ENCODE data around the gene KIFC3.
A peak's percentile ranks its signal among the peaks of the same experiment; 100 is the strongest.
"Not testable (repeated sequence)": the region's sequence is repeated elsewhere in the genome, so short reads cannot be mapped to it uniquely, and the experiment has no call there.

The KIFC3 gene

DNA sequence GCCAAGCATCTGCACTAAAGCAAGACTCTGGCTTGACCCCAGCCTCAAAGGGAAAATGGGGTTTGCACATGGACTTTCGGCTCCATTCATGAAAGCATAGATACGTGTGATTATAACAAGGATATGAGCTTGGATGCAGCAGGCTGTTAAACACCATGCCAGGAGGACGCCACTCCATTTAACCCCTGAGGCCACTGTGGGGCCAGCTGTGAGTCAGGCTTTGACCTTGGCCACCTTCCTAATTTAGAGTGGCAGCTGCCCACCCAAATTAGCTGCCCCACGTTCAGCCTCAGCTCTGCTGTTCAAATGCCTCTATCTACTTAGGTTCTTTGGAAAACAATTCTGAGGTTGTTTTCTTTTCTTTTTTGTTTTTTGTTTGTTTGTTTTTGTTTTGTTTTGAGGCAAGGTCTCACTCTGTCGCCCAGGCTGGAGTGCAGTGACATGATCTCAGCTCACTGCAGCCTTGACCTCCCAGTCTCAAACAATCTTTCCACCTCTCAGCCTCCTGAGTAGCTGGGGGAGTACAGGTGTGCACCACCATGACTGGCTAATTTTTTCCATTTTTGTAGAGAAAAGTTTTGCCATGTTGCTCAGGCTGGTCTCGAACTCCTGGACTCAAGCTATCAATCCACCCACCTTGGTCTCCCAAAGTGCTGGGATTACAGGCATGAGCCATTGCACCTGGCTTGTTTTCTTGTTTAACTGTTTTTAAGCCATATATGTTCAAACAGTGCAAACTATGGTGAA lies 23.2 kb upstream of the KIFC3 start:
- no peak for DNase-seq

DNA sequence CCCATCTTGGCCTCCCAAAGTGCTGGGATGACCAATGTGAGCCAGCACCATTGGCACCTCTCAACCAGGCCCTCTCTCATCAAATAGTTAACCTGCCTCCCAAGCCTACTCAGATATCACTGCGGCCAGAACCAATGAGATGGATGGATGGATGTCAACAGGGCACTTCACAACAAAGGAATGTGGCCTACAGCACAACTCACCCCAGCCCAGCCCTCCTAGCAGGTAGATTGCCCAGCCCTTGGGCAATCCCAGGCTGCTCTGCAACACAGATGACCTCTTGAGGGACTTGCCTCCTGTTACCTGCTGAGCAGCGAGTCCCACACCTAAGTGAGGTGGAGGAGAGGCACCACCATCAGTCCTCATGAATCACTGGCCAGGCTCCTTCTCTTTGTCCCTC lies 22.6 kb upstream of the KIFC3 start:
- DNase-seq: no peak

DNA sequence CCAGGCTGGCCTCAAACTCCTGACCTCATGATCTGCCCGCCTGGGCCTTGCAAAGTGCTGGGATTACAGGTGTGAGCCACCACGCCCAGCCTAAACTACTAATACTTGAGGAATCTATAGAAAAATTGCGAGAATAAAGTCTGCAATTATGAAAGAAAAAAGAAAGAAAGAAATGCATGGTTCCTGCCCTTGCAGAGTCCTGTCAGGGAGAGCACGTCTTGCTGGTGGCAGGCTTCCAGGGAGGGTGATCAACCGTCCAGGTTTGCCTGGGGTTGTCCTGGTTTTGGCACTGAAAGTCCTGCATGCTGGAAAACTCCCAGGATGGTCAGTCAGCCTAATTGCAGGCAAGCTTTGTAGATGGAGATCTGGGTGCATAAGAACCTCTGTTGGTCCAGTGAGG lies 21.5 kb upstream of the KIFC3 start:
- no peak for DNase-seq

DNA sequence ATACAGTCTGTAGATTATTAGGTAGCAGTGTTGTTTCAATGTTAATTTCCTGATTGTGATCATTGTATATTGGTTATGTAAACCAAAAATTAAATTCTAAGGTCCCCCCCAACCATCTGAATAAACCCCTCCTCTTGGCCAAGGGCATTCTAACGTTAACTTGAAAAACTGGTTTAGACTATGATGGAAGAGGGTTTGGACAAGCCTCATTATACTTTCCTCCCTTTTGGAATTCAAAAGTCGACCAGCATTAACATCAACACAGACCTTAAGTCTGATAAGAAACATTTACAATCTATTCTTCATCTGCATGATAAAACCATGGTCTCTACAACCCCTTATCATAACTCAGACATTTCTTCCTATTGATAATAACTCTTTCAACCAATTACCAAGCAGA lies 20.6 kb upstream of the KIFC3 start:
- no peak for DNase-seq

DNA sequence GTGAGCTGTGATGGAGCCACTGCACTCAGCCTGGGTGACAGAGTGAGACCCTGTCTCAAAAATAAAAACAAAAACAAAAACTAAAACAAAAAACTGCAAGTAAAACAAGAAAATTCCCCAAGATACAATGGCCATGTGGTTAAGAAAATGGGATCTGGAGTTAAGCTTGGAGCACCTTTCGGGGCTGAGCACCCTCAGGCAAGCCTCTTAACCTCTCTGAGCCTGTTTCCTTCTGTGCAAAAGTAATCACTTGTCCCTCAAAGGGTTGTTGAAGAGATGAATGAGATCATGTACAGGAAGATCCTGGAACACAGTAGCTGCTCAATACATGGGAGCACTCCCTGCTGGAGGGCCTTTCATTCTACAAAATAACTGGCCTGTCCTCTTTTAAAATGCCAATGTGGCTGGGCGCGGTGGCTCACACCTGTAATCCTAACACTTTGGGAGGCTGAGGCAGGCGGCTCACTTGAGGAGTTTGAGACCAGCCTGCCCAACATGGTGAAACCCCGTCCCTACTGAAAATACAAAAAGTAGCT lies 19.8 kb upstream of the KIFC3 start:
- DNase-seq: no peak

DNA sequence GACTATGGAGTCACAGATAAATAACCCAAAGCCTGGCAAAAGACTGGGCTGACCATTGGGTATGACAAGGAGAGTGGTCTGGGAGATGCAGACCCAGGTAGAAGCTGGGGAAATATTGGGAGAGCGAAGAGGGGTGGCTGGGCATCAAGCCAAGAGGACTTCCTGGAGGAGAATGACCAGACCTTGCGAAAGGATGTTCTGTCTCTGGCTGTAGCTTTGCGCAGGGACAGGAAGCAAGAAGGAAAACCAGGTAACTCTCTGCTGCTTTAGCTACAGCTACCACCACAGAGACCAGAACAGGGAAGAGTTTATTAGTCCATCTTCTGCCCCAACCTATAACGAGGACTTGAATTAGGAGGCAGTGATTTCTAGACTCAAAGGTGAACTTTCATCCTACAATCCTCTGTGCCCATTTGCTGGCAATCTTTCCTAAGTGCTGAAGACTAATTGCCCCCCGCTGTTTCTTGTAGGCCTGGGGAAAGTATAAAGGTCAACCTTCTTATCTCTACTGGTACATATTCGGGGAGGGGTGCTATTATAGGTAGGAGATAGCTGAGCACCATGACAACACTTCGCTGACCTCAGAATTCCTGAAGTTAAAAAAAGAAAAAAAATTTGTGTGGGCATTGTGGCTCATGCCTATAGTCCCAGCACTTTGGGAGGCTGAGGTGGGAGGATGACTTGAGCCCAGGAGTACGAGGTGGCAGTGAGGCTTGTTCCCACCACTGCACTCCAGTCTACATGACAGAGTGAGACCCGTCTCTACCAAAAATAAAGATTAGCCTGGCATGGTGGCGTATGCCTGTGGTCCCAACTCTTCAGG lies 19.1 kb upstream of the KIFC3 start:
- no peak for DNase-seq

DNA sequence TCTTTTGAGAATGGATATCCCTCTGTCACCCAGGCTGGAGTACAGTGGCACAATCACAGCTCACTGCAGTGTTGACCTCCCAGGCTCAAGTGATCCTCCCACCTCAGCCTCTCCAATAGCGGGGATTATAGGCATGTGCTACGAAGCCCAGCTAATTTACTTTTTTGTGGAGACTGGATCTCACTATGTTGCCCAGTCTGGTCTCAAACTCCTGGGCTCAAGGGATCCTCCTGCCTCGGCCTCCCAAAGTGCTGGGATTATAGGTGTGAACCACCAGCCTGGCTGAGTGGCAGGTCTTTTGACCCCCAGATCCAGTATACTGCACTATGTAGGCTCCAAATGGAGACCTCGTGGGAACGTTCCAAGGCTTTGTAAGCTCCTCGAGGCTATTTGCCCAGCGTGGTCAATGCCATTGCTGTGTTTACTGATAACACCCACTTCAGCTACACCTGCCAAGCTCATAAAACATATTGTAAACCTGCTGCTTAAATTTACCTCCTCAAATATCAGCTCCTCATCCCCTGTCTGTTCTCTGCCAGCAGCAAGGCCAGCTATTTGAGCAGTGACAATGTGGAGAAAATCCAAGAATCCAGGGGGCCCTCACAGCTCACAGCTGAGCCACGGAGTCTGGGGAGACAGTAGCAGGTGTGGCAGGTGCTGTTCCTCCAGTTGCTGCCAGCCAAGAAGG lies 16.2 kb upstream of the KIFC3 start:
- no peak for DNase-seq

DNA sequence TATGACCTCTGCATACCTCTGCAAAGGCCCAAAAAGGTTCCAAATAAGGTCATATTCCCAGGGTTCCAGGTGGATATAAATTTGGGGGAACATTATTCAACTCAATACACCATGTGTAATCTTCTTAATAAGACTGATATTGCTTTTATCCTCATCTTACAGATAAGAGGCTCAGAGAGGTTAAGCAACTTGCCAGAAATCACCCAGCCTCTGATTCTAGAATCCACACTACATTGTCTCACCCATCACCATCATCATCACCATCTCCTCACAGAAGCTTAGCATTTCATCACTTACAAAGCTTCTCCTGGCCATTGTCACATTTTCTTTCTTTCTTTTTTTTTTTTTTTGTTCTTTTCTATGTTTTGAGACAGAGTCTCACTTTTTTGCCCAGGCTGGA lies 15.4 kb upstream of the KIFC3 start:
- DNase-seq: no peak

DNA sequence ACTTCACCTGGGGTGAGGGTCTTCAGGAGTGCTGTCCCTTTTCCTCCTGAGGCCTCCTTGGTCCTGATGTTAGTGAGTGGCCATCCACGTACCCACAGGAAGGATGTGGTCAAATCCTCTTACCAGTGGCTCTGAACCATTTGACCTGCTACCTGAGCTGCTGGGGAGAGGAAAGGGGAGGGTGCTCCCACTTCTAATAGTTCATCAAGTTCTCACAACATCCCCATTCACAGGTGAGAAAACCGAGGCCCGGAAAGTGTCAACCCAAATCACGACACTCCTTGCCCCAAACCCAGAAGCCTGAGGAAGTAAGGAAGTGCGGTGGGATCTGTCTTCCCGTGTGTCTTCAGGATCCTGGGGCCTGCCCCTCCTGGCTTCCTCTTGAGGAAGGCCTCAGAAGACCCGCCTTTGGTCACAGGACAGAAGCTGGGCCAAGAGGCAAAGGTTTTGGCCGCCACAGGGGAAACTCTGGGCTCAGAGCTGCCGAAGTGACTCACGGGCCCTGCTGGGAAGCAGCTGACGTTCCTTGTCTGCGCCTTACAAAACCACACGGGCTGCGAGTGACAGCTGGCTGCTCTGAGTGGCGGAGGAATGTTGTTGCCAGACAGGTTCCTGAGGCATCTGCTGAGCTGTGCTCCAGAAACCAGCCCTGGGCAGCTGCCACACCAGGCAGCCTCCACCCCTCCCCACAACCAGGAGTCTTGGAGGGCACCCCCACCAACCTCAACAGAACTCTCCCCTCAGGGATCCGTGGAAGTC lies 13.9 kb upstream of the KIFC3 start:
- no peak for DNase-seq

DNA sequence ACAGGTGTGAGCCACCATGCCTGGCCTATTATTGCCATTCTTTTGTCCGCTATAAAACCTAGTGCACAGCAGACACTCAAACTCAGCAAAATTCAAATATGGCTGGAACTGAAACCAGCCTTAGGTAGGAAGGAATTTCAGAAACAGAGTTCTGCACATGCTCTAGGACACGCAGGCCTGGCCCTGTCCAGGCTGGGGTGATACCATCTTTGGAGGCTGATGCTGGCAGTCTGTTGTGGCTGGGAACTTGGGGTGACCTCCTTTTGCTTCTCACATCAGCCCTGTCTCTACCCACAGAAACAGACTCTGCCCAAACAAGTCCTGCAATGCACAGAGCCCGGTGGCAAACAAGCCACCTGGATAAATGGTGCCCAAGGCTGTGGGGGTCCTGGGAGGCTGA lies 12.6 kb upstream of the KIFC3 start:
- no peak for DNase-seq

DNA sequence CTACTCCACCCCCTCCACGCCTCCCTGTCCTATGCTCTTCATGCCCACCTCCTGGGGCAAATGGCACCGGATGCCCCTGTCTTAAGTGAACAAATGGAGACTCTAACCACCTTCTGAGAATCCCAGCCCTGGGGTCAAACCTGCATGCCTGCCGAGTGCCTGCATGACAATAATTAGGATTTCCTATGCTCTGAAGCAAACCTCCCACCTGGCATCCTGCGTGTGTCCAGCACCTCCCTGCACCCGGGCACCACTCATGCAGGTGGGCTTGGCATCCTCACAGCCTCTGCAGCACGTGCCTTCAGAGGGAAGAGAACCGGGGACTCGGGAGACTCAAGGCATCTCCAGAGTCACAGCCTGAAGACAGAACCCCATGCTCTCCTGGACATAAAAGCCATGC lies 11.2 kb upstream of the KIFC3 start:
- DNase-seq: no peak

DNA sequence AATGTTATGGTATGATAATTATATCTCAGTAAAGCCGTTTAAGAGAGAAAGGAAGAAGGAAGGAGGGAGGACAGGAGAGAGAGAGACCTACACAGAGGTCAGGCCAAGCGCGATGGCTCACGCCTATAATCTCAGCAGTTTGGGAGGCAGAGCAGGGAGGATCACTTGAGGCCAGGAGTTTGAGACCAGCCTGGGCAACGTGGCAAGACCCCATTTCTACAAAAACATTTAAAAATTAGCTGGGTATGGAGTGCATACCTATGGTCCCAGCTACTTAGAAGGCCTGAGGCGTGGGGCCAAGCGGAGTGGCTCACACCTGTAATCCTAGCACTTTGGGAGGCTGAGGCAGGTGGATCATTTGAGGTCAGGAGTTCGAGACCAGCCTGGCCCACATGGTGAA lies 9.0 kb upstream of the KIFC3 start:
- DNase-seq: not testable (repeated sequence)

DNA sequence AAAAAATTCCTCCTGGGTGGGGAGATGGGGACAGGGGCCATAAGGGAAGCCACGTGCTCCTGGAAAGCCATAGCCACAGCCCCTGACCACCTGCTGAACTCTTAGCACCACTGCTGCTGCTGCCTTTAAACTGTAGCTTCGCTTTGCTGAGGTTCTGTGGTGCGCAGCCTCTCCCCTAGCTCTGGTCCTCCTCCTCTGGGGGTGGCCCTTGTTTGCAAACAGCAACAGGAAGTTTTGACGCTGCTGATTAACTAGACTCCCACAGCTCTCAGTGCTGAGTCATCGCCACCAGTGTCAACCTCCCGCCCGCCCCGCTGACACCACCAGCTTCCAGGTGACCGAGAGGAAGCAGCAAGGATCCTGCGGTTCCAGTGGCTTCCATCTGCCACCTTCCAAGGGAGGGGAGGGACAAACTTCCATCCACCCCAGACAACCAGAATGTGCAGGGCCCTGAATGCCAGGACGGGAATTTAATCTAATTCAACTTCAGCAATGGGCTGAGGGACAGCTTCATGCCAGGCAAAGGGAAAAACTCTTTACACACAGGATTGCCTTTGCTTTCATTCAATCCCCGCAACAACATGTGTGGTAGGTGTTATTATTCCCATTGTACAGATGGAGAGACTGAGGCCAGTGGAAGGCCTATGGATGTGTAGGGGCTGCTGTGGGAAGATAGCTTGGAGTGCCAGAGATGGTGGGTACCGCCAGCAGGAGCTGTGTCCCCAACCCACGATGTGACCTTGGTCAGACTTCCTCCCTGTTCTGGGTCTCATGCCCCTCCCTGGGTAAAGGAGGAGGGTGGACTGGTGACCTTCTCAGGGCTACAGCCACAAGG lies 8.1 kb upstream of the KIFC3 start:
- peak in 2 of 4 experiments; percentile 15 to 20 for DNase-seq

DNA sequence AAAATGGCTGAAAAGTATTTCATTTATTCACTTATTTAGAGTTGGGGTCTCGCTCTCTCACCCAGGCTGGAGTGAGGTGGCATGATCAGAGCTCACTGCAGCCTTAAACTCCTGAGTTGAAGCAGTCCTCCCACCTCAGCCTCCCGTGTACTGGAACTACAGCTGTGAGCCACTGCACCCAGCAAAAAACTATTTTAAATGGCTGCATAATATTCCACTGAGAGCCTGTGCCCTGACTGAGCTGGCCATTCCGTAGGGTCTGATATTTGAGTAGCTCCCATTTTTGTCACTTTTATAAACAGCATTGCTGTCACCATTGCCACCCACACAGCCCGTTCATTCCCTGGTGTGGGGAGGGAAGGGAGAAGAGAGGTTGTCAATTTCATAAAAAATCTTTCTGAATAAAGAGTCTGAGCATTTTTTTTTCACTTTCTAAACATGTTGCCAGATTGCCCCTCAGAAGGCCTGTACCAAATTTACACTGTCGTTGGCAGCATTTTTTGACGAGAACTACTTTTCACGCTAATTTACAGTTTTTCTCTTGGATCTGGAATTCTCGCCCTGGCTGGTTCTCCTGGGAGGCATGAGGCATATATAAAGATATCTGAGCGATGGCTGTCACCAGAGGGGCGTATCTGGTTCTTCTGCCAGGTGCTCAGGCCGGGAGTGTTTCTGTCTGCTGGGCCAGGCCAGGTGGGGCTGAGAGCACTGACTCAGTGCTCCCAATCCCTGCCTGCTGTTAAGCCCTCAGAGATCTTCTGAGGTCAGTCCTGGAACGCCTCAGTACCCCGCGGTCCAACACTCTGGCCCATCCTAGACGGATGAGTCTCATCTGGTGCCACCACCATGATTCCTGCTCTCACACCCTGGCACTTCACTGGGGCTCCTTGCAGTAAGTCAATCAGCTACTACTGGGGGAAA lies 7.2 kb upstream of the KIFC3 start:
- DNase-seq: no peak

DNA sequence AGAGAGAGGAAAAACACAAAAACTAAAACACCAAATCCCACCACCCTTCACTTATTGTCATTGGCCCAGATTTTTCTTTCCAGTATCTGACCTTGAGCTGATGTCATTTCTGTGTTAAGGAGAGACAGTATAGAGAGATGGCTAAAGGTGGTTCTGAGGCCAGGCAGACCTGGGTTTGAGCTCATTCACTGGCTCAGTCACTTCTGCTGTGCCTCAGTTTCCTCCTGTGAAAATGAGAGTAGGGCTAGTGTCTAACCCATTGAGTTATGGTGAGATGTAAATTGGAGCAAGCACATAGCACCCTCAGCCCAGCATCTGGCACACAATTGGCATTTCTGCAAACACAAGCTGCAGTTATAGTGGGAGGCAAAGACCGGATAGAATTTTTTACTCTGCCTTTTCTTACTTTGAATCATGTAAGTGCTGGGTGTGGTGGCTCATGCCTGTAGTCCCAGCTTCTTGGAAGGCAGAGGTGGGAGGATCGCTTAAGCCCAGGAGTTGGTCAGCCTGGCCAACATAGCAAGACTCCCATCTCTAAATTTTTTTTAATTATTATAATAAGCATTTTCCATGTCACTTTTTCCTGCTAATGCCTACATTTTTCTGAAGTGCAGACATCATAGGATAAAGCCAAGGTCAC lies 6.4 kb upstream of the KIFC3 start:
- DNase-seq: no peak

DNA sequence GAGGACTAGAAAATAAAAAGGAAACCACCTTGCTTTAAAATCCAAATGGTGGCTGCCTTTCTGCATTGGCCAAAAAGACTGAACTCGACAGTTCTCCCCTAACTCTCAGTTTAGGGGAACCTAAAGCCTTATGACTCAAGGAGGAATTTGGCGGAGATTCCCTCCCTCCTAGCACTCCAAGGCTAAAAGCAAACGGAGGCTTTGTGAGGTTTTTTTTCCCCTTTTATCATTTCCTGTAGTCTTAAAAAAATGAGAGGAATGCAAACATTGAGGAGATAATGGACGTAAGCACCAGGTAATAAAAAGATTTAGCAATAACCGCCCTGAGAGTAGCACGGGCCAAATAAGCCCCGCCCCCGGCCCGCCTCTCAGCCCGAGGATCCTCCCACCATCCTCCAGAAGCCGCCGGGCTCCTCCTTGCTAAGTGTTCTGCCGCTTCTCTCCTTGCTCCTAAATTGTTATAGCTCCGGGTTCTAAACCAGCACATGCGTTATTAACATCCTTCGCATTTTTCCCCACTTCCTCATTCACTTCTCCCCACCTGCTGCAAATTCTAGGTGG lies 5.8 kb upstream of the KIFC3 start:
- DNase-seq: peak in 3 of 4 experiments; percentile 13 to 49 (median 28)

DNA sequence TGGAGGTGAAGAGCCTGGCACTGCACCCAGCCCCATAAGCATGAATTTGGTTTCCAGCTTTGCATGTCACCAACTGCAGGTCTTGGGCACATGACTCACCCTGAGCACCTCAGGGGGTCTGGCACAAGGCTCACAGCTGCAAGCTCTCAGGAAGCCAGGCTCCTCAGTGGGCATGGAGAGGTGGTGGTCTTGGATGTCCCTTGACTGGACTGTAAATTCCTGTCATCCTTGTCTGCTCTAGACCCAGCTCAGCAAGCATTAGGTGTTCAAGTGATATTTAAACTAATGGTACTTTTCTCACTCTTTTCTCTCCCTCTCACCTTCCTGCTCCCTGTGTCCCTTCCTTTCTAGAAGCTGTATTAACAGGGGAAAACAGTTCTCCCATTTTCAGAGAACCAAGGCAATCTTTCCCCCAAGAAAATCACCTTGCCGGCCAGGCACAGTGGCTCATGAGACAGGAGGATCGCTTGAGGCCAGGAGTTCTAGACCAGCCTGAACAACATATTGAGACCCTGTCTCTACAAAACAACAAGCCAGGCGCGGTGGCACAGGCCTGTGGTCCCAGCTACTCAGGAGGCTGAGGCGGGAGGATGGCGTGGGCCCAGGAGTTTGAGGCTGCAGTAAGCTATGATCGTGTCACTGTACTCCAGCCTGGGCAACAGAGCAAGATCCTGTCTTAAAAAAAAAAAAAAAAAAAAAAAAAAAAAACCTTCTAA lies 5.1 kb upstream of the KIFC3 start:
- no peak for DNase-seq

DNA sequence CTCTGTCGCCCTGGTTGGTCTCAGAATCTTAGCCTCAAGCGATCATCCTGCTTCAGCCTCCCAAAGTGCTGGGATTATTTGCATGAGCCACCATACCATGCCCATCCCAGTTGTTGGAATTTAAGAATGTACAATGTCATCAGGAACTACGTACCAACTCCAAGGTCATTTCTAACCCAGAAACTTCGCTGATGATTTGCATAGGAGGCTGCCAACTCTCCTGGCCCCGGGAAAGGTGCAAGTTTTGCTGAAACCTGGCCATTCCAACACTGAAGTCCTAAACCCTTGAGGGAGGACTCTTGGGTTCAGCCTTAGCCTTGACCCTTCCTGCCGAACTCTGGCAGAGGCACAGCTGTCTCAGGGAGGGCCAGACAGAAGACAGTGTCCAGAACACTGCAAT lies 2.9 kb upstream of the KIFC3 start:
- DNase-seq: no peak

All from activated naive CD4-positive, alpha-beta T cell (primary cell).